Right renal pelvis (tissue), 4 donors: ENCODE measurements around the gene USP24. TPM values are rescaled to one million over a fixed set of nuclear protein-coding genes. Genes with fewer than 3 reads are reported as not detected.
"Not testable (repeated sequence)": the region's sequence is repeated elsewhere in the genome, so short reads cannot be mapped to it uniquely, and the experiment has no call there.

Experiments
- DNase-seq, 4 donors: peaks; one replicate each; pipeline ENCODE4 v3.0.0-alpha.2; 2013; ENCODE audit warnings: low read depth in 4 of 4, low spot score in 3 of 4, missing footprints in 1 of 4
- polyA plus RNA-seq, 4 donors: library from polyadenylated mRNA; unstranded; fragments of 120-200 nt; gene quantifications; one replicate each; pipeline ENCODE4 v1.2.1, GENCODE V29; 2013; ENCODE audit not compliant: insufficient read length in 4 of 4

Gene USP24
- polyA plus RNA-seq, 4 donors = 38.9 to 48.8 (median 43.6) TPM

GRCh38 chr1:55043011-55043410 is 172.2 kb downstream of the USP24 start:
- no peak for DNase-seq

DNA sequence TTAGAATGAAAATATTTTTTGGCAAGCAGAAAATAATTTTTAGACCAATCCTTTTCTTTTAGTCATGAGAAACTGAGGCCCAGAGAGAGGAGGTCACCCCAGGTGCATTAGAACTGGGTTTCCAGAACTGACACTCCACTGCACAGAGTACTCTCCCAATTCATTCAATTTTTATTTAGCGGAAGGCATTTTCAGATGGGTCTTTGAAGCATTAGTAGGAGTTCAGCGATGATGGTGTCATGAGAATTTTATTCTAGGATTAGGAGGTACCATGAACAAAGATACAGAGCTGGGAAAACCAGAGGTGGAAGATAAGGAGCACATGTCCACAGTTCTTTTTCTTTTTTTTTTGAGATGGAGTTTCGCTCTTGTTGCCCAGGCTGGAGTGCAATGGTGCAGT is 173.6 kb downstream of the USP24 start:
- DNase-seq = no peak

- no peak for DNase-seq
Observed at GRCh38 chr1:55040933-55041494, 174.2 kb downstream of the USP24 start.

GRCh38 chr1:55040083-55040932 is 174.9 kb downstream of the USP24 start:
- no peak for DNase-seq

DNA sequence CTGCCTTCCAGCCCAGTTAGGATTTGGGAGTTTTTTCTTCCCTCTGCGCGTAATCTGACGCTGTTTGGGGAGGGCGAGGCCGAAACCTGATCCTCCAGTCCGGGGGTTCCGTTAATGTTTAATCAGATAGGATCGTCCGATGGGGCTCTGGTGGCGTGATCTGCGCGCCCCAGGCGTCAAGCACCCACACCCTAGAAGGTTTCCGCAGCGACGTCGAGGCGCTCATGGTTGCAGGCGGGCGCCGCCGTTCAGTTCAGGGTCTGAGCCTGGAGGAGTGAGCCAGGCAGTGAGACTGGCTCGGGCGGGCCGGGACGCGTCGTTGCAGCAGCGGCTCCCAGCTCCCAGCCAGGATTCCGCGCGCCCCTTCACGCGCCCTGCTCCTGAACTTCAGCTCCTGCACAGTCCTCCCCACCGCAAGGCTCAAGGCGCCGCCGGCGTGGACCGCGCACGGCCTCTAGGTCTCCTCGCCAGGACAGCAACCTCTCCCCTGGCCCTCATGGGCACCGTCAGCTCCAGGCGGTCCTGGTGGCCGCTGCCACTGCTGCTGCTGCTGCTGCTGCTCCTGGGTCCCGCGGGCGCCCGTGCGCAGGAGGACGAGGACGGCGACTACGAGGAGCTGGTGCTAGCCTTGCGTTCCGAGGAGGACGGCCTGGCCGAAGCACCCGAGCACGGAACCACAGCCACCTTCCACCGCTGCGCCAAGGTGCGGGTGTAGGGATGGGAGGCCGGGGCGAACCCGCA is 175.7 kb downstream of the USP24 start, which contains the start of gene PCSK9:
Gene PCSK9 (plus strand): TSS at position 207 of the 741 bp plus-strand sequence. CDS start 290 bp downstream, at position 497.
- DNase-seq = peak in 2 of 4 donors; percentile 28 to 49

DNA sequence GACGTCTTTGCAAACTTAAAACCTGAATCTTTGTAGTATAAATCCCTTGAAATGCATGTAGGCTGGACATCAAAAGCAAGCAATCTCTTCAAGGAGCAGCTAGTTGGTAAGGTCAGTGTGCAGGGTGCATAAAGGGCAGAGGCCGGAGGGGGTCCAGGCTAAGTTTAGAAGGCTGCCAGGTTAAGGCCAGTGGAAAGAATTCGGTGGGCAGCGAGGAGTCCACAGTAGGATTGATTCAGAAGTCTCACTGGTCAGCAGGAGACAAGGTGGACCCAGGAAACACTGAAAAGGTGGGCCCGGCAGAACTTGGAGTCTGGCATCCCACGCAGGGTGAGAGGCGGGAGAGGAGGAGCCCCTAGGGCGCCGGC is 176.2 kb downstream of the USP24 start:
- no peak for DNase-seq

DNA sequence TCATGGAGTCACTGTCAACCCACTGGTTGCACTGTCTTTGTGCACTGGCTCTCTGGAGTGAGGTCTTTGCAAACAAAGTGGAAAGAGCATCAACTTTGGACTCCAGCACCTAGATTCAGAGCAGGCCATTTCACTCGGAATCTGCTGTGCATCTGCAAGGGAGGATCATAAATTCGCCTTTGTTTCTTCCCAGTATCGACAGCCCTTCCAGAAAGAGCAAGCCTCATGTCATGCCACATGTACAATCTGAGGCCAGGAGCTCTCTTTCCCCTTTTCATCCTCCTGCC is 176.7 kb downstream of the USP24 start:
- no peak for DNase-seq

- DNase-seq = no peak
Observed at GRCh38 chr1:55037733-55038551, 177.2 kb downstream of the USP24 start.

DNA sequence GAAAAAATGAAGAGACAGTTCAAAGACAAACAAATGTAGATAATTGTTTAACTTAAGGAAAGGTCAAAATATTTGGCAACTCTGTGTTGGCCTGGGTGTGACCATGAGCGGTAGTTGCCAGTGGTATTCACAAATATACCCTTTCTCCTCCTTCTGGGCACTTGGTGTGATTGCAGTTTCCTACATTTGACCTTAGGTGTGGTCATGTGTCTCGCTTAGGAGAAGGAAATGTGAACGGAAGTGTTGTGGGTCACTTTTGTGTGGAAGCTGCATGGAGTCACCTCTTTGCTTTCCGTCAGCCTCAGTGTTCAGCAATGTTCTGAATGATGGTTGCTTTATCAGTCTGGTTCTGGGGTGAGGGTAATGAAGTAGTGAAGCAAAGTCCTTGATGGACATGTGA is 179.3 kb downstream of the USP24 start:
- DNase-seq = no peak

DNA sequence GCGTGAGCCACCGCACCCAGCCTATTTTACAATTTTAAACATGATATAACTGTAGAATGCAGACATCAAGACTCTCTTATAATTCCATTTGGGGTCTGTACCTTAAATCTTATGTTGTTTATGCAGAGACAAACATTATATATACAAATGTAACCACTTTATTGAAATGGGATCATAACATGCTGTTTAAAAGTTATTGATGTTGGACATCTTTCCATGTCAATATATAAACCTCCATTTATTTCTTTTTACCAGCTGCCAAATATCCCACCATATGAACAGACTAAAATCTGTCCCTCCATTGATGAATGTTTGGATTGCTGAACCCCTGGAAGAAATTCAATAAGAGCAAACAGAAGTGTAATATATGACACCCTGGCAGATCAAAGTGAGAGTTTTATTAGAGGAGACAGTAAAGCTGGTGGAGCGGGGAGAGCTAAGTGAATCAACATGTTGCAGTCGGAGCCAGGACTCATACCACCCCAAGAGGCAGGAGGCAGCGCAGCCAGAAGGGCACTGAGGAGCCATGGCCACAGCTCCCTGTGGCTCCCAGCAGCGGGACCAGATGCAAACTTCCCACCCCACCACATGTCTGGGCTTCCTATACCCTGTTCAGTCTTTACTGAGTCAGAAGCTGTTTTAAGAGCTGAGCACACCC is 180.6 kb downstream of the USP24 start:
- peak in 1 of 4 donors; percentile 22 for DNase-seq

- no peak for DNase-seq
Observed at GRCh38 chr1:55033265-55033614, 181.9 kb downstream of the USP24 start.

DNA sequence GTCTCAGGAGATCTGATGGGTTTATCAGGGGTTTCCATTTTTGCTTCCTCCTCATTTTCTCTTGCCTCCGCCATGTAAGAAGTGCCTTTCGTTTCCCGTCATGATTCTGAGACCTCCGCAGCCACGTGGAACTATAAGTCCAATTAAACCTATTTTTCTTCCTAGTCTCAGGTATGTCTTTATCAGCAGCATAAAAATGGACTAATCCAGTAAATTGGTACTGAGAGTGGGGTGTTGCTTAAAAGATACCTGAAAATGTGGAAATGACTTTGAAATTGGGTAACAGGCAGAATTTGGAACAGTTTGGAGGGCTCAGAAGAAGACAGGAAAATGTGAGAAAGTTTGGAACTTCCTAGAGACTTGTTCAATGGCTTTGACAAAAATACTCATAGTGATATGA is 184.1 kb downstream of the USP24 start:
- DNase-seq = not testable (repeated sequence)

- DNase-seq = not testable (repeated sequence)
Observed at GRCh38 chr1:55026682-55027081, 188.5 kb downstream of the USP24 start.

DNA sequence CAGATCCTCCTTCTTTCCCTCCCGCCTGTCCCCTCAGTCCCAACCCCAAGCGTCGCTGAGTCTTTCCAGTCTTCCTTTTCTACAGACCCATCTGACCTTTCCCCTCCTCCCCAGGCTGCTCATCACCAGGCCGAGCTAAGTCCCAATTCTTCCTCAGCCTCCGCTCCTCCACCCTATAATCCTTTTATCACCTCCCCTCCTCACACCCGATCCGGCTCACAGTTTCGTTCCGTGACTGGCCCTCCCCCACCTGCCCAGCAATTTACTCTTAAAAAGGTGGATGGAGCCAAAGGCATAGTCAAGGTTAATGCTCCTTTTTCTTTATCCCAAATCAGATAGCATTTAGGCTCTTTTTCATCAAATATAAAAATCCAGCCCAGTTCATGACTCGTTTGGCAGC is 191.0 kb downstream of the USP24 start:
- DNase-seq = not testable (repeated sequence)

DNA sequence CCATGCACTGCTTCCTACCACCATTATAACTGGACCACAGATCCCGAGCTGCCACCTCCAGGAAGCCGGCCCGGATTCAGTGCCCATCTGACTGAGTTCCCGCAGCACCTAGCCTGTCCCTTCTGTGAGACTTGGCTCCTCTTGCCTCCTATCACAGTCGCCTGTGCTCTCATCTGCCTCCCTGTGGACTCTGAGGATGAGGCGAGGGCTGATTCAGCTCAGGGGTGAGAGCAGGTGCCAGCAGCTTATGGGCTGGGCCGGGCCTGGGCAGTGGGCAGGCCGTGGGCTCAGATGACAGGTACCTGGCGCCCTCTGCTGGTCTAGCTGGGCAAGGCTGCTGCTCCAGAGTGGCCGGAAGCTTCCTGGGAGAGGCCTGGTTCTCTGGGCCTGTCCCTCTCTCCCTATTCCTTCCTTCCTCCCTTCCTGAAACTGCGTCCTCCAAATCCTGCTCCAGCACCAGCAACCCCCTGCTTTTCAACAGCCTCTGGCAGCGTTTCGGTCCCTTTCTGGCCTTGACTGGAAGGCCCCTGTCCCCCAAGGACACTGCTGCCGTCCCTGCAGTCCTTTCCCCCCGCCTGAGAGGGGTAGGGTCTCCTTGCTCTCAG is 193.1 kb downstream of the USP24 start:
- peak; percentile 57 to 76 (median 68) for DNase-seq

DNA sequence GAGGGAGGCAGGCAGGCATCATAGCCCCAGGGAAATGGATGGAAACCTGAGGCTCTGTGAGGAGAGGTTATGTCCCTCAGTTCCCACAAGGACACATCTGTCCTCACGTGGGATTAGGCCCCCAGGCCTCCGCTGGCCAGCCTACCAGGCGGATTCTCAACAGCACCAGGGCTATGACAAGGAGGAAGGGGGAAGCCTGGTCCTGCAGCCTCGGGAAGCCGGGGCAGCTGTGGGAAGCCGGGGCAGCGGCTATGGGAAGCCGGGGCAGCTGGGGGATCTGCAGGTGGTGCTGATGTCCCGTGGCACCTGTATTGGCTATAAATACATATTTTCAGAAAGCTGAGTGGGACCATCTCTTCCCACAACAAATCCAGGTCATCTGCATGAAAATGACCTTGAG is 196.8 kb downstream of the USP24 start:
- DNase-seq = no peak
